Osteocyte (in vitro differentiated cells): ENCODE results near the gene LSM7. TPM values are rescaled to one million over a fixed set of nuclear protein-coding genes. Genes with fewer than 3 reads are reported as not detected.

Experiments used
- DNase-seq: peaks from one replicate; pipeline ENCODE4 v3.0.0; 2021; ENCODE audit warnings: mixed read lengths; ENCODE audit not compliant: unreplicated experiment; ENCODE audit errors: extremely low spot score
- H3K27ac Mint-ChIP-seq: one replicate; pipeline ENCODE4 v1.8.0; 2021; ENCODE audit warnings: mild to moderate bottlenecking, mixed read lengths; ENCODE audit not compliant: unreplicated experiment
- H3K27me3 Mint-ChIP-seq: one replicate; pipeline ENCODE4 v1.8.0; 2021; ENCODE audit warnings: mixed read lengths; ENCODE audit not compliant: unreplicated experiment
- H3K36me3 Mint-ChIP-seq: one replicate; pipeline ENCODE4 v1.8.0; 2021; ENCODE audit warnings: mixed read lengths; ENCODE audit not compliant: unreplicated experiment
- H3K4me1 Mint-ChIP-seq: one replicate; pipeline ENCODE4 v1.8.0; 2021; ENCODE audit warnings: mixed read lengths; ENCODE audit not compliant: unreplicated experiment
- H3K4me3 Mint-ChIP-seq: one replicate; pipeline ENCODE4 v1.8.0; 2021; ENCODE audit warnings: mild to moderate bottlenecking, moderate library complexity, mixed read lengths; ENCODE audit not compliant: unreplicated experiment
- H3K9me3 Mint-ChIP-seq: one replicate; pipeline ENCODE4 v1.8.0; 2021; ENCODE audit warnings: mixed read lengths; ENCODE audit not compliant: unreplicated experiment
- total RNA-seq: library from RNA; stranded (reverse); gene quantifications from 2 replicates; pipeline ENCODE4 v1.2.1, GENCODE V29; 2021
- TF ChIP-seq, protein P1 (sequence below): fragments of 200-600 bp; sonication (generic); IDR thresholded peaks from 2 replicates; pipeline ENCODE4 v1.5.0; 2021; ENCODE audit warnings: antibody characterized with exemption, mild to moderate bottlenecking, moderate library complexity

The LSM7 gene
- total RNA-seq, 1 donor from 2014 or later: 77.8 TPM

DNA sequence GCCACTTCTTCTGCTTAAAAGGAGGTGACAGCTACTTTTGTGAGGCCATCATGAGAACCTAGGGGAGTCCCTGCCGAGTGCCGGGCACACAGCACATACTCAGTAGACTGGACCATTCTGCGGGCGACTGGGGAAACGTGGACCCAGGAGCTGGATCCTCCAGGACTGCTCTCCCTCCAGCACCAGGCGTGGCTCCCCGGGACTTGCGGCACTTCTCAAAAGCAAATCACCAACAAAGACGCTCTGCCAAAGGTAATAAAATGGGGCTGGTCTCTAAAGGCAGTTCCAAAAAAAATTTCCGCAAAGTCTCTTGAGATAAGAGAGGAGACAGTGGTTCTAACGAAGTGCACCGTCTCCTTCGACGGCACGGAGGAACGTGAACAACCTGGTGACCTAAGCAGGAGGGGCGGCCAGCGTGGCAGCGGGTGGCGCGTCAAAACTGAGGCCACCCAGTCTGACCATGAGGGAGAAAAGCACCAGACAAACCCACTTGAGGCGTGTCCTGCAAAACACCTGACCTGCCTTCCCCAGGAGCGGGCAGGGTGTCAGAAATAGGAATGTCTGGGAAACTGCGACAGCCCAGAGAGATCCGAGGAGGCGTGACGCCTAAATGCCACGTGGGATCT is 30.3 kb upstream of the LSM7 start:
- Mint-ChIP-seq H3K36me3 (no peaks in the 10 kb centered on the region), H3K27ac (no peak overlapping the region), H3K4me1 (no peaks in the 10 kb centered on the region), H3K4me3 (no peak overlapping the region), H3K27me3 (peaks cover 3% of the 10 kb centered on the region), H3K9me3 (no peaks in the 10 kb centered on the region)
- DNase-seq: no peak
- TF ChIP-seq, protein P1, sequence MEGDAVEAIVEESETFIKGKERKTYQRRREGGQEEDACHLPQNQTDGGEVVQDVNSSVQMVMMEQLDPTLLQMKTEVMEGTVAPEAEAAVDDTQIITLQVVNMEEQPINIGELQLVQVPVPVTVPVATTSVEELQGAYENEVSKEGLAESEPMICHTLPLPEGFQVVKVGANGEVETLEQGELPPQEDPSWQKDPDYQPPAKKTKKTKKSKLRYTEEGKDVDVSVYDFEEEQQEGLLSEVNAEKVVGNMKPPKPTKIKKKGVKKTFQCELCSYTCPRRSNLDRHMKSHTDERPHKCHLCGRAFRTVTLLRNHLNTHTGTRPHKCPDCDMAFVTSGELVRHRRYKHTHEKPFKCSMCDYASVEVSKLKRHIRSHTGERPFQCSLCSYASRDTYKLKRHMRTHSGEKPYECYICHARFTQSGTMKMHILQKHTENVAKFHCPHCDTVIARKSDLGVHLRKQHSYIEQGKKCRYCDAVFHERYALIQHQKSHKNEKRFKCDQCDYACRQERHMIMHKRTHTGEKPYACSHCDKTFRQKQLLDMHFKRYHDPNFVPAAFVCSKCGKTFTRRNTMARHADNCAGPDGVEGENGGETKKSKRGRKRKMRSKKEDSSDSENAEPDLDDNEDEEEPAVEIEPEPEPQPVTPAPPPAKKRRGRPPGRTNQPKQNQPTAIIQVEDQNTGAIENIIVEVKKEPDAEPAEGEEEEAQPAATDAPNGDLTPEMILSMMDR: no peak

DNA sequence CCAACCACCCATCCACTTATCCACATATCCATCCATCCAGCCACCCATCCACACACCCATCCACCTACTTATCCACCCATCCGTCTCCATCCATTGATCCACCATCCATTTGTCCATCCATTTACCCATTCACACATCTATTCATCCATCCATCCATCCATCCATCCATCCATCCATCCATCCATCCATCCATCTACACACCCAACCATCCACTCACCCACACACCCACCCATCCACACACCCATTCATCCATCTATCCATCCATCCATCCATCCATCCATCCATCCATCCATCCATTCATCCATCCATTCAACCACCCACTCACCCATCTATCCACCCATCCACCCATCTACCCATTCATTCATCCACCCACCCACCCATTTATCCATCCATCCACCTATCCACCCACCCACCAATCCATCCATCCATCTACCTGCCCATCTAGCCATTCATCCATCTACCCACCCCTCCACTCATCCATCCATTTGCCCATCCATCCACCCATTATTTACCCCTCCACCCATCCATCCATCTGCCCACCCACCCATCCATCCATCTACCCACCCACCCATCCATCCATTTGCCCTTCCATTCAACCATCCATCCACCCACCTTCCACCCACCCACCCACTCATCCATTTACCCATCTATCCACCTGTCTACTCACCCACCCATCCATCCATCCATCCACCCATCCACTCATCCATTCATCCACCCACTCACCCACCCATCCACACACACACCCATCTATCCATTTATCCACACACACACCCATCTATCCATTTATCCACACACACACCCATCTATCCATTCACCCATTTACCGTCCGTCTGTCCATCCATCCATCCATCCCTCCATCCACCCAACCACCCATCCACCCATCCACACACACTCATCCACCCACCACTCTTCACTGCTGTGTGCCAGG is 29.2 kb upstream of the LSM7 start:
- Mint-ChIP-seq H3K4me1 (no peaks in the 10 kb centered on the region), H3K27me3 (peaks cover 3% of the 10 kb centered on the region), H3K36me3 (no peaks in the 10 kb centered on the region), H3K4me3 (no peak overlapping the region), H3K9me3 (no peaks in the 10 kb centered on the region), H3K27ac (no peak overlapping the region)
- DNase-seq: no peak
- TF ChIP-seq, protein P1: no peak

DNA sequence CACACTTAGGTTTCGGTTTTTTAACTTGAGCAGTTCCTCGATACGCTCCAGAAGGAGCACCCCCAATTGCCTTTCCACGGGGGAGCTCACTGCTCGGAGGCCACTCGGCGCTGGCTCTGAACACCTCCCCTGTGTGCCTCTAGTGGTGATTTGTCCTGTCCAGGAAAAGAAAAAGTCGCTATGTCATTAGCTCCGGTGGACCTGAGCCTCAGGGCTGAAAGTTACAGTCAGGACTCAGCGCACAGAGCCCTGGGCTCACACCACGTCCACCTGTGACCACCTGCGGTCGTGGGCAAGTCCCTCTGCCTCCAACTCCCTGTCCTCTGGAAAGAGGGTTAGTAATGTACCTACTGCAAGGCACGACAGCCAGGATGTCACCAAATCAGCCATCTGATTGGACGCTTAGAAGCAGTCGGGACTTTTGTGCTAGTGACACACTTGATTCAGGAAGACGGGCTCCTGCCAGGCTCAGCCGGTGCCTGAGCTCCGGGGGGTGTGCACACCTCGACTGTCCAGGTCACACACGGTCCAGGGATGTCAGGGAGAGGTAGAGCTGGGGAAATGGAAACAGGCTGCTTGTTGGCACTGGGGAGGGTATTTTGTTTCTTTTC is 27.8 kb upstream of the LSM7 start:
- TF ChIP-seq, protein P1: no peak
- Mint-ChIP-seq H3K27ac (no peak overlapping the region), H3K9me3 (no peaks in the 10 kb centered on the region), H3K36me3 (no peaks in the 10 kb centered on the region), H3K27me3 (peaks cover 3% of the 10 kb centered on the region), H3K4me1 (no peaks in the 10 kb centered on the region), H3K4me3 (no peak overlapping the region)
- DNase-seq: no peak

DNA sequence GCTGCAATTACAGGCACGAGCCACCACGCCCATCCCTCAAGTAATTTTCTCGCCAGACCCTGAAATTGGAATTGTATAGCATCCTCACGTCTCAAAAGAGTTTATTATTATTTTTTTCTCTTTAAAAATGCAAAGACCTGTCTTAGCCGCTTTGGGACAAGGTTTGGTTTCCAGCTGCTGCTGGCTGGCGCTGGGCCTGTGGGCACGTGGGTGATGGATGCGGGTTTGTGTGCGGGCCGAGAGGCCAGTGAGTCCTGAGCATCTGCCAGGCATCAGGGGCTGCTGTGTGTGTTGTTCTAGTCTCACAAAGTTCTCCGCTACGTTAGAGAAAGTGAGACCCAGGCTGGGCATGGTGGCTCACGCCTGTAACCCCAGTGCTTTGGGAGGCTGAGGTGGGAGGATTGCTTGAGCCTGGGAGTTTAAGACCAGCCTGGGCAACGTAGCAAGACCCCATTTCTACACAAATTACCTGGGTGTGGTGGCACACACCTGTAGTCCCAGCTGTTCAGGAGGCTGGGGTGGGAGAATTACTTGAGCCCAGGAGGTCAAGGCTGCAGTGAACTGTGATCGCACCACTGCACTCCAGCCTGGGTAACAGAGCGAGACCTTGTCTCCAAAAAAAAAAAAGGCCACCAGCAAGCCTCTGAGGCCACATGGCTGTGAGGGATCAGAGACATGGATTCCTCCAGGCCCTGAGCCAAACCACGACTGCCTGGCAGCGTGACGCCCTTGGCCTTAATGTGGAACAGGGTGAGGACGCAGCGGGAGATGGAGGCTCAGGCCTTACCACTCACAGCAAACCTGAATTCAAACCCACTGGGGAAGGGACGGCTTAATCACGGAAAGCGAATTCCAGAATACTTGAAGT is 27.0 kb upstream of the LSM7 start:
- H3K4me3 Mint-ChIP-seq: no peak overlapping the region
- TF ChIP-seq, protein P1: no peak
- no peak for DNase-seq
- H3K4me1 Mint-ChIP-seq: no peaks in the 10 kb centered on the region
- no peaks in the 10 kb centered on the region for H3K9me3 Mint-ChIP-seq
- no peak overlapping the region for H3K27ac Mint-ChIP-seq
- H3K27me3 Mint-ChIP-seq: peaks cover under 1% of the 10 kb centered on the region
- H3K36me3 Mint-ChIP-seq: no peaks in the 10 kb centered on the region
